Activated B cell treated with CpG ODN at 0.5 μM for 24 hours (primary cell): ENCODE measurements around the gene PIP5KL1. TPM values are rescaled to one million over a fixed set of nuclear protein-coding genes. Genes with fewer than 3 reads are reported as not detected.
A peak's percentile ranks its signal among the peaks of the same experiment; 100 is the strongest.

Source experiments
- ATAC-seq: fragments of 200-7000 bp; cut with Tn5 transposase; one replicate; pipeline ENCODE4 v1.10.0; 2021; ENCODE audit warnings: low read depth, mild to moderate bottlenecking, moderate library complexity
- CTCF ChIA-PET: fragments of 350-600 bp; sonication (Branson Sonifier 250); formaldehyde crosslinking; loops from one replicate; lab custom pipeline; 2021; ENCODE audit warnings: antibody characterized with exemption; lab: Charles Lee
- POLR2A ChIA-PET: fragments of 350-600 bp; sonication (Branson Sonifier 250); formaldehyde crosslinking; loops from one replicate; lab custom pipeline; 2021; ENCODE audit warnings: antibody characterized with exemption; lab: Charles Lee
- DNase-seq: peaks from one replicate; pipeline ENCODE4 v3.0.0; 2022
- H3K27ac Mint-ChIP-seq: one replicate; pipeline ENCODE4 v1.8.0; 2020; ENCODE audit warnings: mixed read lengths
- H3K27me3 Mint-ChIP-seq: one replicate; pipeline ENCODE4 v1.8.0; 2021; ENCODE audit warnings: mixed read lengths
- H3K36me3 Mint-ChIP-seq: one replicate; pipeline ENCODE4 v1.8.0; 2021; ENCODE audit warnings: low read depth, mixed read lengths
- H3K4me1 Mint-ChIP-seq: one replicate; pipeline ENCODE4 v1.8.0; 2021; ENCODE audit warnings: mixed read lengths
- H3K4me3 Mint-ChIP-seq: one replicate; pipeline ENCODE4 v1.8.0; 2020; ENCODE audit warnings: mild to moderate bottlenecking, mixed read lengths
- H3K9me3 Mint-ChIP-seq: one replicate; pipeline ENCODE4 v1.8.0; 2020; ENCODE audit warnings: mixed read lengths
- CTCF ChIP-seq: fragments of 200-600 bp; IDR thresholded peaks from one replicate; pipeline ENCODE4 v1.8.0; 2022; ENCODE audit warnings: antibody characterized with exemption, mild to moderate bottlenecking
- intact Hi-C: fragments of 100-400 bp; cut with micrococcal nuclease; formaldehyde crosslinking; loops from one replicate; pipeline ENCODE4 v1.15.1; 2024
- total RNA-seq: library from RNA; stranded (reverse); gene quantifications from 2 replicates; pipeline ENCODE4 v1.2.3, GENCODE V29; 2022

The PIP5KL1 gene
- total RNA-seq, 1 donor from 2014 or later, result 1.8 TPM

DNA sequence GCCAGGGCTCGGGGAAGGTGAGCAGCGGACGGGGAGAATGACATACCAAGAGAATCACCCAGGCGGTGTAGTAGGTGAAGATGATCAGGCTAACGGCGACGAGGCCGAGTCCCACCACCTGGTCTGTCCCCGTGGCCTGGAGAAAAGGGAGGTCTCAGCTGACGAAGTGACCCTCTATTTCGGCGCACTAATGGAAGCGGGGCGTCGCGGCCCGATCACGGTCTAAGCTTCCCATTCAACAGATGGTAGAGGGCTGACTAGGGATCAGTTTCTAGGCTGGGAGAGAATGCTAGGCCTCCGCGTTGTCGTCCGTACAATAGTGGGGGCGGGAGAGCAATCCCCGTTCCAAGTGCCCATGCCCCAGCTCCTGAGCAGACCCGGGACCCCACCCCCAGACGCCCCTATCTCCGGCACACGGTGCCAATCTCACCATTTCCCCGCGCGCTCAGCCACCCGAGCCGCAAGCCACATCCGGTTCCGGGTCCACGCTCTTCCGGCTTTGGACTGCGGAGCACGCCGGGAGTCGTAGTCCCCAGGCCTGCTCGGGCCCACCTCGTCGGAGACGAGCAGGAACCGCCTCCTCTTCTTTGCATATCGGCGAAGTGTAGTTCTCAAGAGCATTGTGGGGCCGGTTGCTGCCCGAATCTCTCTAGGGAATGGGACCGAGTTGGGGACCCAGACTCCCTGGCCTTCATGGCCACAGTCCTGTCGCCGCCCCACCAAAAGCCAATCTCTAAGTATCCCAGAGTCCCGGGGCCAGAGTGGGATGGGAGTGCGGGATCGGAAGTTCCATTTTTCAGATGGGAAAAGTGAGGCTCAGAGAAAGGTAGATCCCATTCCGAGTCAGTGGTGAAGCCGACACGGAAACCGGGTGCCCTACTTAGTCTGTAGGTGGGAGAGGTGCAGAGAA lies 7.1 kb upstream of the PIP5KL1 start, which contains the start of gene DPM2:
DPM2 (minus strand) TSS at position 467 of the 910 bp plus-strand sequence; CDS start at position 433, 34 bp downstream.
- intact Hi-C loops, result loop anchor here (1.0 kb wide), 1 partner anchor 20 kb away; the partner anchor contains the start of gene ST6GALNAC4
- ChIA-PET CTCF (interaction anchor here (0.6 to 1.0 kb wide), 2 partner anchors 16 to 451 kb away, joined by 4 to 6 read pairs; no protein-coding TSS in a partner anchor), POLR2A (interaction anchor here (0.5 to 1.6 kb wide), 12 partner anchors 14 to 438 kb away, joined by 3 to 8 read pairs (median 4); partner anchors contain the start of genes EEIG1, PTGES2 and SLC25A25)
- Mint-ChIP-seq H3K36me3 (peaks cover 51% of the 10 kb centered on the region), H3K27me3 (no peaks in the 10 kb centered on the region), H3K27ac (peak within 1 kb of the TSS; percentile 94), H3K4me1 (peaks cover 37% of the 10 kb centered on the region), H3K9me3 (no peaks in the 10 kb centered on the region), H3K4me3 (peak within 1 kb of the TSS; percentile 94)
- peak; percentile 96 for ATAC-seq
- DNase-seq, result peak; percentile 82
- TF ChIP-seq CTCF, result no peak

GRCh38 chr9:127937056-127937387 lies 6.4 kb upstream of the PIP5KL1 start:
- peak overlapping the region; percentile 94 for H3K4me3 Mint-ChIP-seq
- H3K27ac Mint-ChIP-seq, result peak overlapping the region; percentile 94
- peaks cover 36% of the 10 kb centered on the region for H3K4me1 Mint-ChIP-seq
- ChIA-PET CTCF (interaction anchor here (0.6 to 1.0 kb wide), 2 partner anchors 16 to 450 kb away, joined by 4 to 6 read pairs; no protein-coding TSS in a partner anchor), POLR2A (interaction anchor here (0.7 to 1.6 kb wide), 9 partner anchors 13 to 191 kb away, joined by 3 to 7 read pairs (median 4); partner anchors contain the start of genes EEIG1, PTGES2 and SLC25A25)
- TF ChIP-seq CTCF, result no peak
- DNase-seq (no peak), ATAC-seq (no peak)
- intact Hi-C loops, result loop anchor here (1.0 kb wide), 1 partner anchor 20 kb away; the partner anchor contains the start of gene ST6GALNAC4
- H3K27me3 Mint-ChIP-seq, result no peaks in the 10 kb centered on the region
- peaks cover 46% of the 10 kb centered on the region for H3K36me3 Mint-ChIP-seq
- no peaks in the 10 kb centered on the region for H3K9me3 Mint-ChIP-seq

DNA sequence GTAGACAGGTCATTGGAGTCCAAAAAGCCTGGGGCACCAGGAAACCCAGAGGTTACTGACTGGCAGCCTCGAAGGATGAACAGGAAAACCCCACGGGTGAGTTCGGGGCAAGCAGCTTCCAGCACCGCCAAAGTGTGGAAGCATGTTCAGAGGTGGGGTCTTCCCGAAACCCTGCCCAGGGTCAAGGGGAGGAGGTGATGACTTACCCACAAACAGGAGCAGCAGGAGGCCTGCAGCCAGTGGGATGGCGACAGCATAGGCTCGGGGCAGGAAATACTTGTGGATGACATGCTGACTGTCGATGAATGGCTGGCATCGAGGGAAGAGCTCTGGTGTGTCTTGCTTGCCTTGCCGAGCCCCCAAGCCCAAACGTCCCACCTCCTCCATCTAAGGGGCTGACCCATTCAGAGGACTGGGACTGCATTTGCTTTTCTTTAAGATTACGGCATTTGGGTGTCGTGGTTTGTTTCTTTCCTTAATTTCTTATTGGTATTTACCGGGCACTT lies 5.8 kb upstream of the PIP5KL1 start:
- H3K27me3 Mint-ChIP-seq, result no peaks in the 10 kb centered on the region
- POLR2A ChIA-PET, result interaction anchor here (0.9 to 1.6 kb wide), 5 partner anchors 19 to 191 kb away, joined by 3 to 7 read pairs (median 5); partner anchors contain the start of genes EEIG1 and PTGES2
- ATAC-seq, result no peak

DNA sequence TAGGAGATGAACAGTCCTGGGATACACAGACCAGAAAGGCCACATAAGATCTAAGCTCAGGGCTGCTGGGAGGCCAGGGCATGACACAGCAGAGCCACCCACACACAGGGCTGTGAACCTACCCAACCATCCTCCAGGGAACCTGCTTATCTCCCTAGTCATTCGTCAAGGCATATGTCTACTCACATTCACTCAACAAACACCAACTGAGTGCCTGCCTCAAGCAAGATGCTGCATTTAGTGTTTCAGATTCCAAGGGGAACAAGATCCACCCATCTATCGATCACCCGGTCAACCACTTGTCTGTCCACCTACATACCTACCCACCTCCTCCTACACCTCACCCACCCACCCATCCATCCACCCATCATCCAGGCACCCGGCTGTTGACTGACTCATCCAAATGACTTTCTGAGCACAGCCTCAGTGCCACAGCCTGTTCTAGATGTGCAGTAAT lies 5.2 kb upstream of the PIP5KL1 start:
- POLR2A ChIA-PET, result interaction anchor here (0.5 kb wide), 1 partner anchor 19 kb away, joined by 3 read pairs; the partner anchor contains the start of gene ST6GALNAC4

More for the DNA sequence above, 5.8 kb upstream of the PIP5KL1 start:
- peak overlapping the region; percentile 94 for H3K4me3 Mint-ChIP-seq
- H3K27ac Mint-ChIP-seq, result no peak overlapping the region
- H3K9me3 Mint-ChIP-seq, result no peaks in the 10 kb centered on the region
- intact Hi-C loops, result no loop called here
- TF ChIP-seq CTCF, result no peak
- peaks cover 41% of the 10 kb centered on the region for H3K36me3 Mint-ChIP-seq
- peaks cover 40% of the 10 kb centered on the region for H3K4me1 Mint-ChIP-seq
- CTCF ChIA-PET, result no interaction called here
- DNase-seq, result no peak

More for the DNA sequence above, 5.2 kb upstream of the PIP5KL1 start:
- peaks cover 46% of the 10 kb centered on the region for H3K4me1 Mint-ChIP-seq
- TF ChIP-seq CTCF, result no peak
- CTCF ChIA-PET, result no interaction called here
- H3K4me3 Mint-ChIP-seq, result peak overlapping the region; percentile 94
- H3K27ac Mint-ChIP-seq, result no peak overlapping the region
- H3K27me3 Mint-ChIP-seq, result no peaks in the 10 kb centered on the region
- intact Hi-C loops, result no loop called here
- H3K36me3 Mint-ChIP-seq, result peaks cover 40% of the 10 kb centered on the region
- no peaks in the 10 kb centered on the region for H3K9me3 Mint-ChIP-seq
- ATAC-seq (no peak), DNase-seq (no peak)
